Activated T-helper 17 cell treated with anti-CD3 and anti-CD28 coated beads, Interleukin-2, amount 50 U/mL, for 72 hours (primary cell): ENCODE results near the gene CRYGN. TPM values are rescaled to one million over a fixed set of nuclear protein-coding genes. Genes with fewer than 3 reads are reported as not detected.
A peak's percentile ranks its signal among the peaks of the same experiment; 100 is the strongest.

Source experiments
- ATAC-seq: fragments of 150-1000 bp; cut with Tn5 transposase; replicated peaks from 2 replicates; pipeline ENCODE4 v1.10.0; 2021; ENCODE audit warnings: mild to moderate bottlenecking, moderate library complexity
- H3K27ac Mint-ChIP-seq: one replicate; pipeline ENCODE4 v1.8.0; 2022; ENCODE audit warnings: mixed read lengths
- H3K27me3 Mint-ChIP-seq: one replicate; pipeline ENCODE4 v1.8.0; 2022; ENCODE audit warnings: mixed read lengths
- H3K36me3 Mint-ChIP-seq: one replicate; pipeline ENCODE4 v1.8.0; 2022; ENCODE audit warnings: low read depth, mild to moderate bottlenecking, mixed read lengths
- H3K4me1 Mint-ChIP-seq: one replicate; pipeline ENCODE4 v1.8.0; 2022; ENCODE audit warnings: mixed read lengths
- H3K4me3 Mint-ChIP-seq: one replicate; pipeline ENCODE4 v1.8.0; 2022; ENCODE audit warnings: mild to moderate bottlenecking, mixed read lengths
- H3K9me3 Mint-ChIP-seq: one replicate; pipeline ENCODE4 v1.8.0; 2022; ENCODE audit warnings: mixed read lengths
- total RNA-seq, 2 donors: library from RNA; stranded (reverse); gene quantifications; one replicate each; pipeline ENCODE4 v1.2.3, GENCODE V29; 2022

CRYGN gene
- not detected for total RNA-seq

GRCh38 chr7:151439855-151440798, at the start of gene CRYGN:
Gene CRYGN, minus strand, starts transcription at chr7:151440141. Its CDS starts 224 bp downstream, at chr7:151439917.
- Mint-ChIP-seq H3K36me3 (no peaks in the 10 kb centered on the region), H3K4me3 (peak within 1 kb of the TSS; percentile 68), H3K9me3 (no peaks in the 10 kb centered on the region), H3K4me1 (peaks cover 25% of the 10 kb centered on the region), H3K27ac (peak within 1 kb of the TSS; percentile 64), H3K27me3 (no peaks in the 10 kb centered on the region)
- ATAC-seq = peak; percentile 51

GRCh38 chr7:151489498-151489897, 49.6 kb upstream of the CRYGN start:
- Mint-ChIP-seq H3K27ac (peak overlapping the region; percentile 16), H3K4me3 (no peak overlapping the region), H3K27me3 (no peaks in the 10 kb centered on the region), H3K4me1 (peaks cover 27% of the 10 kb centered on the region), H3K36me3 (peaks cover 76% of the 10 kb centered on the region), H3K9me3 (no peaks in the 10 kb centered on the region)
- ATAC-seq = no peak

GRCh38 chr7:151488096-151488495, 48.2 kb upstream of the CRYGN start:
- no peak overlapping the region for H3K4me3 Mint-ChIP-seq
- no peak overlapping the region for H3K27ac Mint-ChIP-seq
- peaks cover 21% of the 10 kb centered on the region for H3K4me1 Mint-ChIP-seq
- H3K27me3 Mint-ChIP-seq = no peaks in the 10 kb centered on the region
- H3K36me3 Mint-ChIP-seq = peaks cover 82% of the 10 kb centered on the region
- ATAC-seq = no peak
- H3K9me3 Mint-ChIP-seq = no peaks in the 10 kb centered on the region

- Mint-ChIP-seq H3K27ac (peak overlapping the region; percentile 37), H3K27me3 (no peaks in the 10 kb centered on the region), H3K9me3 (no peaks in the 10 kb centered on the region), H3K4me3 (no peak overlapping the region), H3K36me3 (peaks cover 88% of the 10 kb centered on the region), H3K4me1 (peaks cover 26% of the 10 kb centered on the region)
- no peak for ATAC-seq
Measured at GRCh38 chr7:151487228-151487627, 47.3 kb upstream of the CRYGN start.

GRCh38 chr7:151486074-151486473, 46.1 kb upstream of the CRYGN start:
- no peaks in the 10 kb centered on the region for H3K27me3 Mint-ChIP-seq
- peak overlapping the region; percentile 37 for H3K27ac Mint-ChIP-seq
- no peaks in the 10 kb centered on the region for H3K9me3 Mint-ChIP-seq
- H3K36me3 Mint-ChIP-seq = peaks cover 99% of the 10 kb centered on the region
- peaks cover 26% of the 10 kb centered on the region for H3K4me1 Mint-ChIP-seq
- ATAC-seq = no peak
- H3K4me3 Mint-ChIP-seq = no peak overlapping the region

GRCh38 chr7:151484971-151485707, 45.2 kb upstream of the CRYGN start:
- peaks cover 26% of the 10 kb centered on the region for H3K4me1 Mint-ChIP-seq
- H3K36me3 Mint-ChIP-seq = peaks cover 94% of the 10 kb centered on the region
- no peaks in the 10 kb centered on the region for H3K27me3 Mint-ChIP-seq
- peak; percentile 93 for ATAC-seq
- H3K4me3 Mint-ChIP-seq = no peak overlapping the region
- H3K9me3 Mint-ChIP-seq = no peaks in the 10 kb centered on the region
- peak overlapping the region; percentile 4 for H3K27ac Mint-ChIP-seq

GRCh38 chr7:151483711-151483983, 43.7 kb upstream of the CRYGN start:
- Mint-ChIP-seq H3K27me3 (no peaks in the 10 kb centered on the region), H3K9me3 (no peaks in the 10 kb centered on the region), H3K36me3 (peaks cover 94% of the 10 kb centered on the region), H3K27ac (peak overlapping the region; percentile 75), H3K4me3 (no peak overlapping the region), H3K4me1 (peaks cover 26% of the 10 kb centered on the region)
- no peak for ATAC-seq

- Mint-ChIP-seq H3K27me3 (no peaks in the 10 kb centered on the region), H3K4me1 (peaks cover 26% of the 10 kb centered on the region), H3K4me3 (no peak overlapping the region), H3K9me3 (no peaks in the 10 kb centered on the region), H3K36me3 (peaks cover 92% of the 10 kb centered on the region), H3K27ac (peak overlapping the region; percentile 16)
- ATAC-seq = no peak
Measured at GRCh38 chr7:151482883-151483710, 43.2 kb upstream of the CRYGN start.

GRCh38 chr7:151481650-151482505, 41.9 kb upstream of the CRYGN start:
- Mint-ChIP-seq H3K9me3 (no peaks in the 10 kb centered on the region), H3K27ac (peak overlapping the region; percentile 16), H3K4me3 (no peak overlapping the region), H3K27me3 (no peaks in the 10 kb centered on the region), H3K36me3 (peaks cover 92% of the 10 kb centered on the region), H3K4me1 (peaks cover 26% of the 10 kb centered on the region)
- no peak for ATAC-seq

GRCh38 chr7:151477867-151478266, 37.9 kb upstream of the CRYGN start:
- no peaks in the 10 kb centered on the region for H3K9me3 Mint-ChIP-seq
- H3K36me3 Mint-ChIP-seq = peaks cover 88% of the 10 kb centered on the region
- H3K4me1 Mint-ChIP-seq = peaks cover 15% of the 10 kb centered on the region
- H3K27ac Mint-ChIP-seq = no peak overlapping the region
- H3K4me3 Mint-ChIP-seq = no peak overlapping the region
- no peaks in the 10 kb centered on the region for H3K27me3 Mint-ChIP-seq
- ATAC-seq = no peak

GRCh38 chr7:151472644-151473380, 32.9 kb upstream of the CRYGN start:
- Mint-ChIP-seq H3K27ac (peak overlapping the region; percentile 79), H3K9me3 (no peaks in the 10 kb centered on the region)

GRCh38 chr7:151470711-151471110, 30.8 kb upstream of the CRYGN start:
- Mint-ChIP-seq H3K4me1 (peaks cover 58% of the 10 kb centered on the region), H3K4me3 (no peak overlapping the region), H3K27me3 (no peaks in the 10 kb centered on the region), H3K27ac (peak overlapping the region; percentile 79), H3K36me3 (peaks cover 95% of the 10 kb centered on the region), H3K9me3 (no peaks in the 10 kb centered on the region)
- no peak for ATAC-seq

More at GRCh38 chr7:151472644-151473380, 32.9 kb upstream of the CRYGN start:
- Mint-ChIP-seq H3K27me3 (no peaks in the 10 kb centered on the region), H3K4me1 (peaks cover 53% of the 10 kb centered on the region), H3K36me3 (peaks cover 96% of the 10 kb centered on the region), H3K4me3 (peak overlapping the region; percentile 61)
- no peak for ATAC-seq

- H3K9me3 Mint-ChIP-seq = no peaks in the 10 kb centered on the region
Measured at GRCh38 chr7:151469281-151469680, 29.3 kb upstream of the CRYGN start.

More at GRCh38 chr7:151469281-151469680, 29.3 kb upstream of the CRYGN start:
- H3K27ac Mint-ChIP-seq = peak overlapping the region; percentile 51
- no peaks in the 10 kb centered on the region for H3K27me3 Mint-ChIP-seq
- H3K36me3 Mint-ChIP-seq = peaks cover 99% of the 10 kb centered on the region
- H3K4me1 Mint-ChIP-seq = peaks cover 58% of the 10 kb centered on the region
- H3K4me3 Mint-ChIP-seq = peak overlapping the region; percentile 34
- no peak for ATAC-seq
